Measurements from ENCODE around the gene SEC14L6. TPM values are rescaled to one million over a fixed set of nuclear protein-coding genes. Genes with fewer than 3 reads are reported as not detected.

Gene SEC14L6
- total RNA-seq, 4 donors from 2014 or later: 0.22 to 3.0 (median 0.54) TPM

DNA sequence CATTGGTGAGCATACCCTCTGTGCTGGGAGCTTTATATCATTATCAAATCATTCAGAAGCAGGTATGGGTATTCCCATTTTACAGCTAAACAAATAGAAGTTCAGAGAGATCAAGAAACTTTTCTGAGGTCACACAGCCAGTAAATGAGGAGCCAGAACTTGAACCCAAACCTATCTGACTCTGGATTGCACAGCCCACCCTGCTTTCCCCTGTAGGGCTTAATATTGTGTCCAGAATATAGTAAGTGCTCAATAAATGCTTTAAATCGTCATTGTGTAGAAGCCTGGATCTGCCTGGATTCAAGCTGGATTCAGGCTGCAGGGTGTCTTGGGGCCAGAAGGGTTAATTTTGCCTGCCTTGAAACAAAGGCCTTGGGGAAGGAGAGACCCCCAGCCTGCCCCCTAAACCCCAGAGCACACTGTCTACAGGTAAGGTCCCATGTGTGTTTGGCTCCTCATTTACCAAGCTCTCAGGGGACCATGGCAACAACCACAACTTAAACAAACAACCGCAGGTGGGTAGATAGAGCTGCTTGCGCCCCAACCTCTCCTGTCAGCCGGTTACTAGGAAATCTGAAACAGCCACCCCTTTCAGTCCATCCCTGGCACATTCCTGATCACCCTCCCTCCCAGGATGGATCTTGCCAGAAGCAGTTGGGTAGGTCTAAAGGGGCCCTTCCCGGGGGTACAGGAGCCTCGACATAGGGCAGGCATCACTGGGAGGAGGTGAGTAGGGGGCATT lies 71.7 kb downstream of the SEC14L6 start:
- WGBS, 2 donors (ENCODE audit: low coverage in 1 of 2): 23 to 100% methylated on average over 1 to 4 of the region's 6 CpGs
- TF ChIP-seq POLR2A (IDR thresholded peaks at IDR 0.05) (no peak), EP300 (IDR thresholded peaks at IDR 0.05) (no peak), POLR2AphosphoS5 (IDR thresholded peaks at IDR 0.05) (no peak)
- TF ChIP-seq, protein P1, sequence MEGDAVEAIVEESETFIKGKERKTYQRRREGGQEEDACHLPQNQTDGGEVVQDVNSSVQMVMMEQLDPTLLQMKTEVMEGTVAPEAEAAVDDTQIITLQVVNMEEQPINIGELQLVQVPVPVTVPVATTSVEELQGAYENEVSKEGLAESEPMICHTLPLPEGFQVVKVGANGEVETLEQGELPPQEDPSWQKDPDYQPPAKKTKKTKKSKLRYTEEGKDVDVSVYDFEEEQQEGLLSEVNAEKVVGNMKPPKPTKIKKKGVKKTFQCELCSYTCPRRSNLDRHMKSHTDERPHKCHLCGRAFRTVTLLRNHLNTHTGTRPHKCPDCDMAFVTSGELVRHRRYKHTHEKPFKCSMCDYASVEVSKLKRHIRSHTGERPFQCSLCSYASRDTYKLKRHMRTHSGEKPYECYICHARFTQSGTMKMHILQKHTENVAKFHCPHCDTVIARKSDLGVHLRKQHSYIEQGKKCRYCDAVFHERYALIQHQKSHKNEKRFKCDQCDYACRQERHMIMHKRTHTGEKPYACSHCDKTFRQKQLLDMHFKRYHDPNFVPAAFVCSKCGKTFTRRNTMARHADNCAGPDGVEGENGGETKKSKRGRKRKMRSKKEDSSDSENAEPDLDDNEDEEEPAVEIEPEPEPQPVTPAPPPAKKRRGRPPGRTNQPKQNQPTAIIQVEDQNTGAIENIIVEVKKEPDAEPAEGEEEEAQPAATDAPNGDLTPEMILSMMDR (IDR thresholded peaks at IDR 0.05): no peak

DNA sequence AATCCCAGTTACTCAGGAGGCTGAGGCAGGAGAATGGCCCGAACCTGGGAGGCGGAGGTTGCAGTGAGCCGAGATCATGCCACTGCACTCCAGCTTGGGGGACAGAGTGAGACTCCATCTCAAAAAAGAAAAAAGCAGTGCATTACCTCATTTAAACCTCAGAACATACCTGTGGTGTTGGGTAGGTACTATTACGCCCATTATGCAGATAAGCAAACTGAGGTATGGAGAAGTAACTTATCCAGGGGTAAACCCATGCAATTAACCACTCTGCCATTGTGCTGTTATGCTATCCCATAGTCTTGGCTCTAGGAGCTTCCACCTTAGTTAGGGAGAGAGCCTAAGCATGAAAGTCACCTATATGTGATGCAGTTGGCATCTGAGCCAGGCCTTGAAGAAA lies 72.4 kb downstream of the SEC14L6 start:
- peaks cover 45% of the 10 kb centered on the region for H3K27me3 ChIP-seq
- 78 to 91% methylated on average over 1 to 3 of the region's 4 CpGs for WGBS, 2 donors (ENCODE audit: low coverage in 1 of 2)
- H3K4me1 ChIP-seq: no peaks in the 10 kb centered on the region
- no peak overlapping the region for H3K4me3 ChIP-seq
- no peaks in the 10 kb centered on the region for H3K36me3 ChIP-seq
- no peak overlapping the region for H3K27ac ChIP-seq
- TF ChIP-seq EP300 (IDR thresholded peaks at IDR 0.05) (no peak), POLR2A (IDR thresholded peaks at IDR 0.05) (no peak), POLR2AphosphoS5 (IDR thresholded peaks at IDR 0.05) (no peak)
- TF ChIP-seq, protein P1 (IDR thresholded peaks at IDR 0.05): no peak
- no peaks in the 10 kb centered on the region for H3K9me3 ChIP-seq
- no peak for ATAC-seq

More for the DNA sequence above, 71.7 kb downstream of the SEC14L6 start:
- no peak for ATAC-seq
- H3K27ac ChIP-seq: no peak overlapping the region
- no peaks in the 10 kb centered on the region for H3K9me3 ChIP-seq
- no peaks in the 10 kb centered on the region for H3K4me1 ChIP-seq
- H3K27me3 ChIP-seq: peaks cover 45% of the 10 kb centered on the region
- H3K4me3 ChIP-seq: no peak overlapping the region
- no peaks in the 10 kb centered on the region for H3K36me3 ChIP-seq

DNA sequence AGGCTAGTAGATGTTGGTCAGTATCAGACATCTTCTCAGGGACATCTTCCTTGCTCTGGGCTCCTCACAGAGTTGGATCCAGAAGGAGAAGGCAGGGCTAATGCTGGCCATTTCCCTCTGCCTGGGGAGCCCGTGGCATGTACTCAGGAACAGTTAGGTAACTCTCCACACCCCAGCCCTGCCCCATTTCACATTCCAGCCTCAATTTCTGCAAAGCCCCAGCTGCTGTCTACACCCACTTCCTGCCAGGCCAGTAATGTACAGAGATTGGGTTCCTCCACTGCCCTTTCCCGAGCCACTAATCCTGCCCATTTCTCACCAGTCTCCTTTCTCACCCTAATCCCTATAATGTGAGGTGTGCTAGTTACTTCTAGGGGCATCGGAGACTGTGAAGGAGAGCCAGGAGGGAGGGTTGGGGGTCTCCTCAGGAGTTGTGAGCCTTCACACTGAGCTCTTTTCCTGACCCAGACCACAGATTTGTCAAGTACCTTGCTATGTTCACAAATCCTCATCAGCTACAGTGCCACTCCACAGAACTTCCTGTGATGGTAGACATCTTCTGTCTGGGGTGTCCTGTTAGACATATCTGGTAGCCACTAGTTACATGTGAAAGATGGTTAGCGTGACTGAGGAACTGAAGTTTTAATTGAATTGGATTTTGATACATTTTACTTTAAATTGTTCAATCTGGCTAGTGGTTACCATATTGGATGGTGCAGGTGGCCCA lies 73.4 kb downstream of the SEC14L6 start:
- Histone ChIP-seq H3K4me1 (no peaks in the 10 kb centered on the region), H3K27ac (no peak overlapping the region), H3K27me3 (peaks cover 45% of the 10 kb centered on the region), H3K9me3 (no peaks in the 10 kb centered on the region), H3K36me3 (no peaks in the 10 kb centered on the region), H3K4me3 (no peak overlapping the region)
- 72 to 100% methylated on average over 1 to 3 of the region's 4 CpGs for WGBS, 2 donors (ENCODE audit: low coverage in 1 of 2)
- TF ChIP-seq POLR2AphosphoS5 (IDR thresholded peaks at IDR 0.05) (no peak), POLR2A (IDR thresholded peaks at IDR 0.05) (no peak), EP300 (IDR thresholded peaks at IDR 0.05) (no peak)
- TF ChIP-seq, protein P1 (IDR thresholded peaks at IDR 0.05): no peak
- ATAC-seq: no peak

Other genes starting within 250 kb of the SEC14L6 start
- gene TBC1D10A, start 219.8 kb downstream of the SEC14L6 start, total RNA-seq: 10 to 100 TPM; 25.3 to 30.8 (median 26.0) TPM
- gene SF3A1, start 189.8 kb downstream of the SEC14L6 start, total RNA-seq: 10 to 100 TPM; 46.1 to 80.8 (median 63.7) TPM
- 1 to 10 TPM in 3 of 4 donors, under 1 TPM in 1; 0.99 to 1.9 (median 1.5) TPM for gene CCDC157, start 189.7 kb downstream of the SEC14L6 start, total RNA-seq
- 10 to 100 TPM; 10.2 to 13.5 (median 11.7) TPM for gene RNF215, start 159.3 kb downstream of the SEC14L6 start, total RNA-seq
- 10 to 100 TPM in 3 of 4 donors, 1 to 10 TPM in 1; 8.1 to 27.2 (median 15.8) TPM for gene SEC14L2, start 149.7 kb downstream of the SEC14L6 start, total RNA-seq
- 10 to 100 TPM in 1 of 4 donors, 1 to 10 TPM in 3; 1.1 to 10.3 (median 6.3) TPM for gene MTFP1, start 121.0 kb downstream of the SEC14L6 start, total RNA-seq
- not detected for gene SEC14L3, start 74.7 kb downstream of the SEC14L6 start, total RNA-seq
- not detected for gene SEC14L4, start 41.0 kb downstream of the SEC14L6 start, total RNA-seq
- 1 to 10 TPM in 3 of 4 donors, under 1 TPM in 1; 0.54 to 3.0 (median 3.0) TPM for gene GAL3ST1, start 27.9 kb upstream of the SEC14L6 start, total RNA-seq
- gene PES1, start 45.2 kb upstream of the SEC14L6 start, total RNA-seq: 10 to 100 TPM; 35.5 to 48.9 (median 39.8) TPM
- gene TCN2, start 60.4 kb upstream of the SEC14L6 start, total RNA-seq: 10 to 100 TPM; 14.2 to 42.7 (median 33.3) TPM
- 10 to 100 TPM in 3 of 4 donors, 1 to 10 TPM in 1; 6.5 to 13.5 (median 10.9) TPM for gene SLC35E4, start 89.0 kb upstream of the SEC14L6 start, total RNA-seq
- gene DUSP18, start 121.1 kb upstream of the SEC14L6 start, total RNA-seq: 10 to 100 TPM in 2 of 4 donors, 1 to 10 TPM in 2; 6.5 to 13.2 (median 8.7) TPM
- gene OSBP2, start 148.1 kb upstream of the SEC14L6 start, total RNA-seq: 1 to 10 TPM in 3 of 4 donors, under 1 TPM in 1; 0.35 to 3.5 (median 1.8) TPM